GM21737 (cell line): ENCODE measurements around the gene NR0B1.

Source experiments
- ATAC-seq: cut with Tn5 transposase; IDR thresholded peaks from one replicate; pipeline ENCODE4 v1.9.1; 2021; ENCODE audit warnings: mild to moderate bottlenecking, moderate library complexity; ENCODE audit not compliant: unreplicated experiment

Gene NR0B1, protein sequence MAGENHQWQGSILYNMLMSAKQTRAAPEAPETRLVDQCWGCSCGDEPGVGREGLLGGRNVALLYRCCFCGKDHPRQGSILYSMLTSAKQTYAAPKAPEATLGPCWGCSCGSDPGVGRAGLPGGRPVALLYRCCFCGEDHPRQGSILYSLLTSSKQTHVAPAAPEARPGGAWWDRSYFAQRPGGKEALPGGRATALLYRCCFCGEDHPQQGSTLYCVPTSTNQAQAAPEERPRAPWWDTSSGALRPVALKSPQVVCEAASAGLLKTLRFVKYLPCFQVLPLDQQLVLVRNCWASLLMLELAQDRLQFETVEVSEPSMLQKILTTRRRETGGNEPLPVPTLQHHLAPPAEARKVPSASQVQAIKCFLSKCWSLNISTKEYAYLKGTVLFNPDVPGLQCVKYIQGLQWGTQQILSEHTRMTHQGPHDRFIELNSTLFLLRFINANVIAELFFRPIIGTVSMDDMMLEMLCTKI

GRCh38 chrX:30309139-30309571 lies at the start of gene NR0B1:
TSS of gene NR0B1 (minus strand) at chrX:30309390. CDS start at chrX:30309363, 27 bp downstream.
- ATAC-seq, result no peak

DNA sequence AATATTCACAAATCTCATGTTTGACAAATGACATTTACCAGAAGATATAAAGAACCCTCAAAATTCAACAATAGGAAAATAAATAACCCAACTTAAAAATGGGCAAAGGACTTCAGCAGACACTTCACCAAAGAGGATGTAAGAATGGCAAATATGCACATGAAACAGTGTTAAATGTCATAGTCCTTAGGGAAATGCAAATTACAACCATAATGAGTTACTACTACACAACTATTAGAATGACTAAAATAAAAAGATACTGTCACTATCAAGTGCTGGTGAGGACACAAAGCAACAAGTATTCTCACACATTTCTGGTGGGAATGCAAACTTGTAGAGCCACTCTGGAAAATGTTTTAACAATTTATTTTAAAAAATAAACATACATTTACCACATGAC lies 40.8 kb upstream of the NR0B1 start:
- ATAC-seq, result no peak

GRCh38 chrX:30343206-30343605 lies 34.0 kb upstream of the NR0B1 start:
- ATAC-seq, result no peak

DNA sequence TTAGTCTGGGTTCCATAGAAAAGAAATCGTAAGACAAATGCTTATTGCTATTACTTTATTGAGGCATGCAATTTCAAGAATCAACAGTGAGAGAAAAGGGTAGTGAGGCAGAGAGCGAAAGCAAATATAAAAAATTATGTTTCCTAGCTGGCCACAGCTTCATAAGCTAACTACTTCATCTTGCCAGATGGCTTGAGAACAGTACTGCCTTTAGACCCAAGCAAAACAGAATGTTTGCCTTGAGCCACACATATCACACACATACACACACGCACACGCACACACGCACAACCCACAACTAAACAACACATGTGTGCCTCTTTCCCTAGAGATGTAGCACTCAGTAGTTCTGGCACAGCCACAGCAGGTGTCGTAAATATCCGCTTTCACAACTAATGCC lies 31.6 kb upstream of the NR0B1 start:
- no peak for ATAC-seq

GRCh38 chrX:30327762-30328161 lies 18.6 kb upstream of the NR0B1 start:
- no peak for ATAC-seq

- no peak for ATAC-seq
These were observed 8.1 kb upstream of the NR0B1 start for GRCh38 chrX:30317308-30317707.

GRCh38 chrX:30313322-30313721 lies 4.1 kb upstream of the NR0B1 start:
- no peak for ATAC-seq

DNA sequence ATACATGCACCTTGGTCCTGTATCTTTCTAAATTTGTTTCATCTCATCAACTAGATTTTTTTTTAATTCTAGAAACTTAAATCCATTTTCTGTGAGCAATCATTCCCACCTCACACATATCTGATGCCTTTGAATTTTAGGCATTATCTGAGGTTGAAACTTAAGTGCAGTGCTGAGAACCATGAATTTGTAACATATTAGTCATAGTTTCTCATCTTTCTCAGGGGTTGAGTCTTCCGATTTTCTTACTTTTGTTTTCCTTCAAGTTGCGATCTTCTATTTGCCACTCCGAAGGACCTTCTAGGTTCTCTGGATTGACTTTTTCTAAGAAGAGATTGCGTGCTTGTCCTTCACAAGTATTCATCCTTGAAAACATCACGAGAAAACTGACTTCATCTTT lies 3.7 kb upstream of the NR0B1 start:
- ATAC-seq, result no peak

GRCh38 chrX:30310429-30311206 lies 1.4 kb upstream of the NR0B1 start:
- ATAC-seq, result no peak

DNA sequence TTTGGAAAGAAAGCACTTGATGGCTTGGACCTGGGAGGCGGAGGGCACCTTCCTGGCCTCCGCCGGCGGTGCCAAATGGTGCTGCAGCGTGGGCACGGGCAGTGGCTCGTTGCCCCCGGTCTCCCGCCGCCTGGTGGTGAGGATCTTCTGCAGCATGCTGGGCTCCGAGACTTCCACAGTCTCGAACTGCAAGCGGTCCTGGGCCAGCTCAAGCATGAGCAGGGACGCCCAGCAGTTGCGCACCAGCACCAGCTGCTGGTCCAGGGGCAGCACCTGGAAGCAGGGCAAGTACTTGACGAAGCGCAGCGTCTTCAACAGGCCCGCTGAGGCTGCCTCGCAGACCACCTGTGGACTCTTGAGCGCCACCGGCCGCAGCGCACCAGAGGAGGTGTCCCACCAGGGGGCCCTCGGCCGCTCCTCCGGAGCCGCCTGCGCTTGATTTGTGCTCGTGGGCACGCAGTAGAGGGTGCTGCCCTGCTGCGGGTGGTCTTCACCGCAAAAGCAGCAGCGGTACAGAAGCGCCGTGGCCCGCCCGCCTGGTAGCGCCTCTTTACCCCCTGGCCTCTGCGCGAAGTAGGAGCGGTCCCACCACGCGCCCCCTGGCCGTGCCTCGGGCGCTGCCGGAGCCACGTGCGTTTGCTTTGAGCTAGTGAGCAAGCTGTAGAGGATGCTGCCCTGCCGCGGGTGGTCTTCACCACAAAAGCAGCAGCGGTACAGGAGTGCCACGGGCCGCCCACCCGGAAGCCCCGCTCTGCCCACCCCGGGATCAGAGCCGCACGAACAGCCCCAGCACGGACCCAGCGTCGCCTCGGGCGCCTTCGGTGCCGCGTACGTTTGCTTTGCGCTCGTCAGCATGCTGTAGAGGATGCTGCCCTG lies 689 bp downstream of the NR0B1 start:
- no peak for ATAC-seq

GRCh38 chrX:30307466-30307865 lies 1.7 kb downstream of the NR0B1 start:
- no peak for ATAC-seq

DNA sequence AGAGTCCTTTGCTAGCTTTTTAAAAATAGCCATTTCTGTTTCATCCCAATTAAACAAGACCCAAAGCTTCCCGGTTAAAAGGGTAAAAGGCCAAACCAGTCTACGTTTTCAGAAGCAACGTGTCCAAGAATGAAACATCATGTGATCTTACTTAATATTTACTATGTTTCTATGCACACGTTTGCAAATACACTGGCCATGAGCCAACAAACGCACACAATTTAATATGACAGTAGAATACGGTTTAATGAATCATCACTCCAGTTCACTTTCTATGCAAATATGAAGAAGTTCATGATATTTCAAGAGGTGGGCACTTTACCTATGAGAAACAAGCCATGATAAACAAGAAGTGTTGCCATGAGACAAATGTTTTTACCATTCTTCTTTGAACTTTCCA lies 4.3 kb downstream of the NR0B1 start:
- ATAC-seq, result no peak

GRCh38 chrX:30302956-30303355 lies 6.2 kb downstream of the NR0B1 start:
- ATAC-seq, result no peak

- no peak for ATAC-seq
These were observed 7.2 kb downstream of the NR0B1 start for GRCh38 chrX:30301963-30302362.

- ATAC-seq, result no peak
These were observed 8.0 kb downstream of the NR0B1 start for GRCh38 chrX:30301208-30301607.

DNA sequence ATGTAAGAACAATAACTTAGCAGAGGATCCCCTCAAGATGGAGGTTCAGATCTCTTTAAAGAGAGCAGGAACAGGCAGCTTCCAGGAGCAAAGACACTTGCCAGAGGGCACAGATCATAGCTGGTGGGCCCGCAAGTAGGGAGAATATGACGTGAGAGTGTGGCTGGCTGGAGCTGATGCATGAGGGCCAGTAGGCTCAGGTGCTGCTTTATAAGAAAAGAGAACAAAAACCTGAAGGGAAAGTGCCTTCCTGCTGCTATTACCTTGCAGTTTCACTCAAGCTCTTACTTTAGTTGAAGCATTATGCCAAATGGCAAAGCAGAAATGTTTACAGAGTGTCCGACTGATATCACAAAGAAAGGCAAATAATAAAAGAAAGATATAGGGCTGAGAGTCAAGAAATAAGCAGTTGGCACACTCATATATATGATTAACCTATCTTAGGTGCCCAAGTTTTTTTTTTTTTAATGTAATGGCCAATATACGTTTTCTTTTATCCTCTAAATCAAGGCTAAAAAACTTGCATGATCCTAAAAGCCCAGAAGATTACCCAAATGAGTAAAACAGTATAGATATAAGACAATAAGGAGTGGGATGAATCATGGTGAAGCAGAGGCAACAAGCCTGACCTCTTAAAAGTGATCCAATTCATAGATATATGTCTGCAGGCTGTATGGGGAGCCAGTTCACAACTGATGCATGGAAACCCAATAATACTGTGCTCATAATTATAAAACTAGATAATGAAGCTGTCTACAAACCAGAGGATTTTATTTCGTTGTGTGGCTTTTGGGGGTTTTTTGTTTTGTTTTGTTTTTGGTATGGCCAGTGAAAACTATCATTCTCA lies 12.6 kb downstream of the NR0B1 start:
- ATAC-seq, result no peak

- no peak for ATAC-seq
These were observed 25.6 kb downstream of the NR0B1 start for GRCh38 chrX:30283456-30284200.

DNA sequence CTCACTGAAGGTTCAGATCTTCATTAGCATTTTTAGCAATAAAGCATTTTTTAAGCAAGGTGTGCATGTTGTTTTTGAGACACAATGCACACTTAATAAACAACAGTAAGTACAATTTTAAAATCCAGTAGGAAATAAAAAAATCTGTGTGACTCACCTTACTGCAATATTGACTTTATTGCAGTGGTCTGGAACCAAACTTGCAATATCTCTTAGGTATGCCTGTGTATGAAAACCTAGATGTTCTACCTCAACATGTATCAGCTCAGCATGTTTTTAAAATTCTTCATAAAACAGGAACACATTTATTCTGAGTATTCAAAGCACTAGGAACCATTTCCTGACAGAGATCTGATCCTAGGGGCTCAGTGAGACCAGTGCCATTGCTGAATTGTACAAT lies 26.7 kb downstream of the NR0B1 start:
- ATAC-seq, result no peak

DNA sequence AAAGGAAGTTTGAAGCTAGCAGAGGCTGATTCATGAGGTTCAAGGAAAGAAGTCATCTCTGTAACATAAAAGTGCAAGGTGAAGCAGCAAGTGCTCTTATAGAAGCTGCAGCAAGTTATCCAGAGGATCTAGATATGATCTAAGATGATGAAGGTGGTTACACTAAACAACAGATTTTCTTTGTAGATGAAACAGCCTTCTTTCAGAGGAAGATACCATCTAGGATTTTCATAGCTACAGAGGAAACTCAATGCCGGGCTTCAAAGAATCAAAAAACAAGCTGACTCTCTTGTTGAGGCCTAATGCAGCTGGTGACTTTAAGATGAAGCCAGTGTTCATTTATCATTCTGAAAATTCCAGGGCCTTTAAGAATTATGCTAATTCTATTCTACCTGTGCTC lies 28.8 kb downstream of the NR0B1 start:
- ATAC-seq, result no peak
